NK-92 treated with Interleukin-12 subunit alpha and Interleukin-12 subunit beta, amount 100 ng/mL, for 24 hours (cell line): ENCODE results near the gene REXO4.
"Not testable (repeated sequence)": the region's sequence is repeated elsewhere in the genome, so short reads cannot be mapped to it uniquely, and the experiment has no call there.

Experiments used
- DNase-seq: peaks from one replicate; lab custom pipeline; 2025; lab: John Stamatoyannopoulos, UW

The REXO4 gene

DNA sequence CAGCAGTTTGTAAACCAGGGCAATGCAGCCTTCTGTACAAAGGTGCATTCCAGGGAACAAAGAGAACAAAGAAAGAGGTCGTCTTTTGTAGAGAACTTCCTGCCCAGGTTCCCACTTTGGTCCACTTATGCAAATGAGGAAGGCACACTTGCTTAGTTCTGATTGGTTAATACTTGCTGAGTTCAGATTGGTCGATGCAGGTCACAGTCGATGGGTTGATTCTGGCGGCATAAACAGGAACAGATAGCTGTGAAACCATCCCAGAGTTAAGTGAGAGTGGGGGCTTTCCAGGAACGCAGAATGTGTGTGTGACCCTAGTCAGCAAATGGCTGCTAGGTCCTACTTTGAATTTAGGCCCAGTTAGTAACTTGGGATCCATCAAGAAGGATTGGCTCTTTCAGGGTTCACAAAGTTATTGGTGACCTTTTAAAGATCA lies 2.6 kb upstream of the REXO4 start:
- DNase-seq: no peak

DNA sequence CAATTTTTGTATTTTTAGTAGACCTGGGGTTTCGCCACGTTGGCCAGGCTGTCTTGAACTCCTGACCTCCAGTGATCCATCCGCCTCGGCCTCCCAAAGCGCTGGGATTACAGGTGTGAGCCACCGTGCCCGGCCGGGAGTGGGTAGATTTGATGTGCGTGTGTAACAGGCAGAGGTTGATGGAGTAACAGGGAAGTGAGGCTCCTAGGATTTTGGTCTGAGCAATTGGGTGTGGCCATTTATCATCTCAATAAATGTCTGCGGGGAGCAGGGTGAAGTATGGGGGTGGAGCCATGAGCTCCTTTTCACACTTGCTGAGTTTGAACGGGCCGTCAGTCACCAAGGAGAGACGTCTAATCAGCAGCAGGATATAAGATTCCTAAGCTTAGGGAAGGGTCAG lies 1.2 kb upstream of the REXO4 start:
- no peak for DNase-seq

DNA sequence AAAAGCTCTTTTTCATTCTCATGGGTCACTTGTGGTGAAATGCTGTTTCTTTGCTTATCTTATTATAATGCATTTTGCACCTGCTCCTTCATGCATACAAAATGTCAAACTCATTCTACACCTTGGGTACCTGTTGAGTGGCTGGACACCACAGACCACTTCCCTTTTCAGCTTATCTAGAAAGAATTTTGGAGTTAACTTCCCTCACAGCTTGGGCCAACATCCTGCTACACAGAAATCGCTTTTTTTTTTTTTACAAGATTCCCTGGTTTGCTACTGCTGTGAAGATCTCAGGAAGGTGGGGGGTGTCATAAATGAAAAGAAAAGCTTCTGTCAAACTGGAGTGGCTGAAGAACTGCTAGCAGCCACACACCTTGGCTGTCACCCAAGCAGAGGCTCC lies 2.6 kb downstream of the REXO4 start:
- no peak for DNase-seq

DNA sequence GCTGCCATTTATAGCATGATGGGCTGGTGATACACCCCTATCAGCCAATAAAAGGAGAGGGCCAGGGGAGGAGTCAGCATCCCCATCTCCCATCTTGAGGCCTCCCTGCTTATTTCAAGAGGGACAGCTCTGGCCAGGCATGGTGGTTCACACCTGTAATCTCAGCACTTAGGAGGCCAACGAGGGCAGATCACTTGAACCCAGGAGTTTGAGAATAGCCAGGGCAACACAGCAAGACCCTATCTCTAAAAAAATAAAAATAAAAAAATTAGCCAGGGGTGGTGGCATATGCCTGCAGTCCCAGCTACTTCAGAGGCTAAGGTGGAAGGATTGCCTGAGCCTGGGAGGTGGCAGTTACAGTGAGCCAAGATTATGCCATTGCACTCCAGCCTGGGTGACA lies 9.8 kb downstream of the REXO4 start:
- no peak for DNase-seq

DNA sequence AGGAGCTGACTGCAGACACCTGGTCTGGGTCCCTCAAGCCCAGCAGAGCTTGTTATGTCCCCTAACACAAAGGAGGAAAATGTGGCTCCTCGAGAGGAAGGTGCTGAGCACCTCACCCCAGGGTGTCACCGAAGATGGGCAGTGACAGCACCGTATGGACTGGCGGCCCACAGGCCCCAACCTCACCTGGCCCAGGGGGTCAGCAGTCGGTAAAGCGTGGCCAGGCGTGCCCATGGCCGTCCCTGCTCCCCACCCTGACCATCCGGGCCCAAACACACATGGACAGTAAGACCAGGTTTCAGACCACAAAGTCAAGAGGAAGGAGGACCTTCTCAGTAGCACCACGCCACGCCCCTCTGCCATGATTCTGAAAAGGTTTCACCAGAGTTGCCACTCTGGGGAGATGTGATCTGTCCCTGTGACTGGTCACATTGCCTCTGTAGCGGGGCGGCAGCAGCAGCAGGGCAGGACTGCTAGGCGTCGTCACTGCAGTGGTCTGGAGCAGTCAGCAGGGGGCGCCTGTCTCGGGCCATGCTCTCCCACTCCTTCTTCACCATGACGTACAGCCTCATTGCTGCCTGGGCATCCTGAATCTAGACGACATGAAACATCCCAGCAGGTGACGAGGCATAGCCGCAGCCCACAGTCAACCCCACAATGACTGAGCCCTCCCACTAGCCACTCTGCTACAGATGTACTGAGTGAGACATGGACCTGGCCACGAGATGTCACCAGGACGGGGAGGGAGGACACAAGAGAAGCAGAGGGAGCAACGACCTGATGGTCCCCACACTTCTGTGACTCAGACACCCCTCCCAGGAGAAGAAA lies 11.1 kb downstream of the REXO4 start:
- DNase-seq: no peak

DNA sequence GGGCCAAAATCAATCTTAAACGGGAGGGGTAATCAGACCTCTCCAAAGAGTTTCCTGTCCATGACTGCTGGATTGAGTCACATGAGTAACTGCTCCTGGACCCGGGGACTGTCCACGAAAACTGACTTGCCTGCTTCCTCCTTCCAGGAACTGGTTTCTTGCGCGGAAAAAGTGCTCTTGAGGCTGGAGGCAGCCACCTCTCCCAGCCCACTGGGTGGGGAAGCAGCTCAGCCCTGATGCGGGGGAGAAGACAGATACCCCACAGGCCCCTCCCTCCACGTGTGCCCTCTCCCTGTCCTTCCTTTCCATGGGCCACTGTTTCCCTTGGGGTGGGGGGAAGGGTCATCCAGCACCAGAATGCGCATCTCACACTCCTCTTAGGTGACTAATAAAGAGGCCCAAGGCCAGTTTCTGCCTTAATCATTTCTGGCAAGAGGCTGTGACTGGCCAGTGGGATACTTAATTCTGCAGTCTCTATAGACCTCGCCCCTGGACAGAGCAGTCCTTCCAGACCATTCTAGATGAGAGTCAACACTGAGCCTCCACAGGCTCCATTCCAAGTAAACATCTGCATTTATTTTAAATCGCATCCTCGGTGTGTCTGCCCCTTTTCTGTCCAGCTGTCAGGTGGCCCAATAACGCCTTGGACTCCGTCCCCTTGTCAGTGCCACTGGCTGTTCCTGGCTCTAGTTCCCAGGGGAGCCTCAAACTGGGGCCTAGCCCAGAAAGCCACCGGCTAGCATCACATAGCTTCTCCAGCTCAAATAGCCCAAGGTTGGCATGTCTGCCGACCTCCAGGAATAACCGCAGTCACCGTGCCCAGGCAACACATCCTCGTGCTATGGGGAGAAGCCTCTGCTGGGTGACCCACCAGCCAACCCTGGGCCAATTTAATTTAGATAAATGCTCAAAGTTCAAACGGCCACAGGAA lies 12.0 kb downstream of the REXO4 start:
- no peak for DNase-seq

DNA sequence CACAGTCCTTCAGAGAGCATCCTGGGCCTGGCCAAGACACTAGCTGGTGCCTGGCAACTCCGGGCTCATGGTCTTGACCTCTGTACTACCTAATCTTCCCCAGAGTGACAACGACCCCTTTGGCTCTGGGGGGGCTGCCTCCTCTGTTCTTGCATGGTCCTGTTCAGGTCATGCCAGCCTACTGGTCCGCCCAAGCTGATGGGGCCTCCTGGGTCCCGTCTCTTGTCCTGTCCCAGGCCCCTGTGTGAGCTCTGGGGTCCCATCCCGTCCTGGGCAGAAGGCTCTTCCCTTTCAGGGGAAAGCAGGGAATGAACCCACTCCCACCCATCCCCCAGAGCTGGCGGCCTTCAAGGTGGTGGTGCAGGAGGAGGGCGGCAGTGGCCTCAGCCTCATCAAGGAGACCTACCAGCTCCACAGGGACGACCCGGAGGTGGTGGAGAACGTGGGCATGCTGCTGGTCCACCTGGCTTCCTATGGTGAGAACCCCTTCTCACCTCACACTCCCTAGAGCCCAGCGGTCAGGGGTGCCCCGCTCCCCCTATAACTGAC lies 13.3 kb downstream of the REXO4 start:
- no peak for DNase-seq

DNA sequence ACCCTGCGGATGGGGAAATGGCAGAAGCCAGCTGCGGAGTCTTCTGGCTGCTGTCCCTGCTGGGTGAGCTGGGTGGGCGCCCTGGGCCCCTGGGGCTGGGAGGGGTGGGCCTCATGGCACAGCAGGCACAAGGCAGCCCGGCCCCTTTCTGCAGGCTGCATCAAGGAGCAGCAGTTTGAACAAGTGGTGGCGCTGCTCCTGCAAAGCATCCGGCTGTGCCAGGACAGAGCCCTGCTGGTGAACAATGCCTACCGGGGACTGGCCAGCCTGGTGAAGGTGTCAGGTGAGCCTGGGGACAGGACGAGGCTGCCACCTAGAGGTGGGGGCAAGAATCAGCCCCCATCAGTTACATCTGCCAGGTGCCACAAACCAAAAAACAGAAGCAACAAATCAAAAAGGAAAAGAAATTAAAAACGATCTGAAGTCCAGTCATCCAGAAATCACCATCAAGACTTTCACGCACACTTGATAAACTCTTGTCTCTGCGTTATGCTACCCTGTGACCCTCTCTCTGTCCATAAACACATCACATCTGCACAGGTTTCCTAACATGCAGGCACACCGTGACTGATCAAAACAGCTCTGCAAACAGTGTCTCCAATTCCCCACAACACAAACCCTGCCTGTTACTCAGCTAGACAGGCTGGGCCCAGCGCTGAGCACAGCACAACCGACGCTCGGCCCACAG lies 13.9 kb downstream of the REXO4 start:
- DNase-seq: no peak

DNA sequence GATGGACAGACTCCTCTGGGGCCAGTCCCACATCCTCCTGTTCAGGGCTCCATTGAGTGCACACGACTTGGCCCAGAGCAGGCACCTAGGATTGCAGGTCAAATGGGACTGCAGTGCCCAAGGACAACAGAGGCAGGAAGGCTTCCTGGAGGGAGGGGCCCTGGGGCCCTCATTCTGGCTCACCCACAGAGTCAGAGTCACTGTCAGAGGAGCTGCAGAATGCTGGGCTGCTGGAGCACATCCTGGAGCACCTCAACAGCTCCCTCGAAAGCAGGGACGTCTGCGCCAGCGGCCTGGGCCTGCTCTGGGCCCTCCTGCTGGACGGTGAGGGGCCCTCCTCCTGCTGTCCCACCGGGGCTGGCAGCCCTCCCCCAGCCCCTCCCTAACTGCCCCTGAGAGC lies 15.1 kb downstream of the REXO4 start:
- DNase-seq: no peak

DNA sequence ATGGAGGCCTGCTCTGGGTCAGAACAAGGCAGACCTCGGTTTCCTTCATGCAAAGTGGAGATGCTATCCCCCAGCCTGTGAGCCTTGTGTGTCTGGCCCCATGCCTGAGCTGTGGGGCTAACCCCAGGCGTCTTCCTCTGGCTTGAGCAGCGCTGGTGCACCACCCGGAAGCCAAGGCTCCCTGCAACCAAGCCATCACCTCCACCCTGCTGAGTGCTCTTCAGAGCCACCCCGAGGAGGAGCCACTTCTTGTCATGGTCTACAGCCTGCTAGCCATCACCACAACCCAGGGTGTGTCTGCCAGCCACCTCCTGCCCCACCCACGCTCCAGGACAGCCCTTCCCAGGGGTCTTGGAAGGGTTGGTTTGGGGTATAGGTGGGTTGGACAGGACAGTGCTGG lies 16.2 kb downstream of the REXO4 start:
- no peak for DNase-seq

DNA sequence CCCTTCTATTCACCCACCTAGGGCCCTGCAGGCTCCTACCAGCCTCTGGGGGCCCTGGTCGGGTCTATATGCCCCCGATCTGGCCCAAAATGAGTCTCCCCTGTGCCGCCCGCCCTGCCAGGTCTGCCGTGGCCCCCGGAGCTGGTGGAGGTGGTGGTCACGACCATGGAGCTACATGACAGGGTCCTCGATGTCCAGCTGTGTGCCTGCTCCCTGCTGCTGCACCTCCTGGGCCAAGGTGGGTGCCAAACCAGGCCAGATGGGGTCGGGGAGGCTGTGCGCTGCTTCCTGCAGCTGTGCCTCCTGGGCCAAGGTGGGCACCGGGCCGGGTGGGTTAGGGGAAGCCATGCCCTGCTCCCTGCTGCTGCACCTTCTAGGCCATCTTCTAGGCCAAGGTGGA lies 17.5 kb downstream of the REXO4 start:
- no peak for DNase-seq

DNA sequence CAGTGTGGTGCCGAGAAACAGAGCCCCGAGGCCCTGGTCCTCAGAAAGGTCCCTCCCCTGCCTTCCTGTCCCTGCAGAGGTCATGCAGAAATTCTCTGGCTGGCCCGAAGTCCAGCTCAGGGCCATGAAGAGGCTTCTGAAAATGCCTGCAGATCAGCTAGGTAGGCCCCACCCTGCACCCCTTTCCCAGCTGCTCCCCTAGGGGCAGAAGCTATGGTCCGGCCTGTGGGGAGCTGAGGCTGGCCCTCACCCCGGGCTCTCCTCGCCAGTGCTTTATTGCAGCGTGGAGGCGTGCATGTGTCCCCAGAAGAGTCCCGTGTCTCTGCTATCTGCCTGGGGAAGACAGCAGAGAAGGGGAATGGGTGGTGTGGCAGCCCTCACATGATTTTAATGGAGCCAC lies 19.9 kb downstream of the REXO4 start:
- DNase-seq: no peak

DNA sequence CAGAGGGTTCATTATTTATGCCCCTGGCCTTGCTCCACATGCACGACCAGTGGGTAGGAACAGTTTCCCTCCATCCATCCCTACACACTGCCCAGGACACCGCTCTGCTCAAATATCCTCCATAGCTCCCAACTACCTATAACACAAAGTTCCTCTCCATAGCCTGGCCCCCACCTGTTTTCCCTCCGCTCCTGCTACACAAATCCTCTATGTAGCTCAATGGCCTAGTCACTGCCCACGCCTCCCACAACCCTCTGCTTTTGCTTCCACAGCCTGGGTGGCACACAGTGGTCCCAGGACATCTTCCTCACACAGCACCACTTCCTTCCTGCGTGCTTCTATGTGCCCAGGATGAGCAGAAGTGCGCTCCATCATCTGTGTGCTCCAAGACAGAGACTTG lies 20.4 kb downstream of the REXO4 start:
- no peak for DNase-seq

DNA sequence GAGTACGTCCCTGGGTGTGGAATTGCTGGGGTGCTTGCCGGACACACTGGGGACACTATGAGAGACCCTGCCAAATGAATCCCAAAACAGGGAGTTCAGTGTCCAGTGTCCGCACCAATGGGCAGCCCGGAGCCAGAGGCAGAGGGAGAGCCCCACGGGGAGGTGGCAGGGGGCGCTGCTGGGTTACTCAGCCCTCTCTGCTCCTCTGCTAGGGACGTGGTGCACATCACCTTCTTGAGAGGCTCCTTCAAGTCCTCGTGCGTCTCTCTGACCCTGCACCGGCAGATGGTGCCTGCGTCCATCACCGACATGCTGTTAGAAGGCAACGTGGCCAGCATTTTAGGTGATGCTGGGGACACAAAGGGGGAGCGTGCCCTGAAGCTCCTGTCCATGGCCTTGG lies 20.9 kb downstream of the REXO4 start:
- no peak for DNase-seq

DNA sequence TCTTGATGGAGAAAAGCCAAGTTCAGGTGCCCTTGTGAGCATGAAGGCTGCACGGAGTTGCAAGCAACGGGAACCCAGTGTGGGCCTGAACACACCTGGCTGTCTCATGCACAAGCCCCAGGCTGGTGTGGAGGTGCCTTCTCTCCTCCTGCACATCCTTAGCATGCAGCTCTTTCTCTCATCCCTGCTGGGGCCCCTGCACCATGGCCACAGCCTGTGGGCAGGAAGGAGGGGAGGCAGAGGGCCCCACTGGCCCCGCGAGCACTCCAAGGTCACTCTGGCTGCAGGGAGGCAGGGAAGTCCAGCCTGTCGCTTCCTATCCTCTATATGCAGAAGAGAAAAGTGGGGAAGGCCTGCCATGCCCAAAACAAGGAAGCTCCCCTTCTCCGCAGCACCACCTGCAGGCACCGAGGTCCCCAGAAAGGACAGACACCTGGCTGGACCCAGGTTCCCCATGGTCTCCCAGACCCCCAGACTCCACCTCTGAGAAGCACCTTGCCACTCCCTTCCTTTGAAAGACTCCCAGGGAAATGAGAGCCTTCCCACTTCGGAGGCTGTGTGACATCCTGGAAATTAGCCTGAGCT lies 23.0 kb downstream of the REXO4 start:
- no peak for DNase-seq

DNA sequence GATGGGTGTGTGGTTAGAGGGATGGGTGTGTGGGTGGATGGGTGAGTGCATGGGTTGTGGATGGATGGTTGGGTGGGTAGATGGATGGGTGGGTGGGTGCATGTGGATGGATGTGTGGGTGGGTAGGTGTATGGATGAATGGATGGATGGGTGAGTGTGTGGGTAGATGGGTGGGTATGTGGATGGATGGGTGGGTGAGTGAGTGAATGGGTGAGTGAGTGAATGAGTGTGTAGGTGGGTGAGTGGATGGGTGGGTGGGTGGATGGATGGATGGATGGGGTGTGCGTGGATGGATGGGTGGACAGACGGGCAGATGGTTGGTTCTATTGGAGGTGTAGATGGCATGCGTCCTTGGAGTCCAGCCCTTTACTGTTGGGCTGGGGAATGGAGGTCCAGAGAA lies 24.4 kb downstream of the REXO4 start:
- DNase-seq: no peak

DNA sequence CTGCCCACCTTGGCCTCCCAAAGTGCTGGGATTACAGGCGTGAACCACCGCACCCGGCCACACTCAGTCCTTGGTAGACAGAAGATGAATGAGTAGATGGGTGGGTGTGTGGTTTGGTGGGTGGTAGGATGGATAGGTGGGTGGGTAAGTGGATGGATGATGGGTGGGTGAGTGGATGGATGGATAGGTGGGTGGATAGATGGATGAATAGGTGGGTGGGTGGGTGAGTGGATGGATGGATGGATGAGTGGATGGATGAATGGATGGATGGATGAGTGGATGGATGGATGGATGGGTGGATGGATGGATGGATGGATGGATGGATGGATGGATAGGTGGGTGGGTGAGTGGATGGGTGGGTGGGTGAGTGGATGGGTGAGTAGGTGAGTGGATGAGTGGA lies 25.5 kb downstream of the REXO4 start:
- not testable (repeated sequence) for DNase-seq

DNA sequence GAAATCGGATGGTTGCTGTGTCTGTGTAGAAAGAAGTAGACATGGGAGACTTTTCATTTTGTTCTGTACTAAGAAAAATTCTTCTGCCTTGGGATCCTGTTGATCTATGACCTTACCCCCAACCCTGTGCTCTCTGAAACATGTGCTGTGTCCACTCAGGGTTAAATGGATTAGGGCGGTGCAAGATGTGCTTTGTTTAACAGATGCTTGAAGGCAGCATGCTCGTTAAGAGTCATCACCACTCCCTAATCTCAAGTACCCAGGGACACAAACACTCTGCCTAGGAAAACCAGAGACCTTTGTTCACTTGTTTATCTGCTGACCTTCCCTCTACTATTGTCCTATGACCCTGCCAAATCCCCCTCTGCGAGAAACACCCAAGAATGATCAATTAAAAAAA lies 26.4 kb downstream of the REXO4 start:
- not testable (repeated sequence) for DNase-seq

DNA sequence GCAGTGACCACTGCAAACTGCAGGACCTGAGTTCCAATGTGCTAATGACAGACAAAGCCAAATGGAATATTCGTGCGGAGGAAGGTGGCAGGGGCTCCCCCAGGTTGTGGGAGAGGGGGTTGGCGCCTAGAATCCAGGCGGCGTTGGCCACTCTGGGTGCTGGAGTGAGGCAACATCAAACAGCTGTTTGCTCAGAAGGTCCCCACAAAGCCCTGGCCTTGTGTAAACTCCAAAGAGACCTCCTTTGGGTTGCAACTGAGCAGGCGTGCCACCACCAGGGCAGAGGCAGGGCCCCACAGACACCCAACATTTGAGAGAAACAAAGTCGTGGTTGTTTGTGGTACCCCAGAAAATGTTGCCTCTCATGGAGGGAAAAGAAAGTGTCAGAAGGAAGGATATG lies 27.1 kb downstream of the REXO4 start:
- DNase-seq: no peak

DNA sequence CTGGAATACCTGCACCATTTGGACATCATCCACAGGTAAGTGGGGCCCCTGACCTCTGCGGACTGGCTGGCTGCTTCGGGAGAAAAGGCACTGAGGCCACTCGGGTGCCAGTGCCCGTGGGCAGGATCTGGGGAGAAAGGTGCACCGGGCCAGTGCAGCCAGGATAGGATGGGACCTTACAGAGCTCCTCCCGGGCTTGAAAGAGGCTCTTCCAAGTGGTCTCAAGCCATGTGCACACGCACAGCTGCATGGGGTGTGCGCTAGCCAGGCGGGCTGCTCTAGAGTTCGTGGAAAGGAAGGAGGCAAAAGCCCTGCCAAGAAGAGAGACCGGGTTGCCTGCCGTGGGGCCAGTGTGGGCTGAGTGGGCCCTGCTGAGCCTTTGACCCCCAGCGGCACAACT lies 28.2 kb downstream of the REXO4 start:
- DNase-seq: no peak

DNA sequence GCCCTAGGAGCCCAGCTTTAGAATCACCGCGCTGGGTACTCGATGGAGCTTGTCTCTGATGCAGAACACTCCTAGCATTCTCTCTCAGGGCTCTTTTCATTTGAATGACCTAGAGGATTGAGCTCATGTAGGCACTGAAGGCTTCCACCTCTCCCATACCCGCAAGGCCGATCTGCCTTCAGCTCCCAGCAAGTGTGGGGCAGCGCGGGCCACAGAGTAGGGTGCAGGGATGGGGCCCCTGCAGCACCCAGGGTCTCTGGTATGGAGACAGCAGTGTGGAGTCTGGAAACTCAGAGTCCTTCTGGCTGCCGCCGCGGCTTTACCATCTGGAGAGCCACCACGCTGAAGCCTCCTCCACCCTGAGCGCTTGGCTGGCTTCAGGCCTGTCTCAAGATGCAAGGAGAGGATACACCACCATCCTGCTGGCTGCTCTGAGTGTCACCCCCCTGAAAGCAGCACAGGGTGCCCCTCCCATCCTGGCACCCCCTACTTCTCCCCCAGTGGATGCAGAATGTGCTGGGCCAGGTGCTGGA lies 28.7 kb downstream of the REXO4 start:
- no peak for DNase-seq

DNA sequence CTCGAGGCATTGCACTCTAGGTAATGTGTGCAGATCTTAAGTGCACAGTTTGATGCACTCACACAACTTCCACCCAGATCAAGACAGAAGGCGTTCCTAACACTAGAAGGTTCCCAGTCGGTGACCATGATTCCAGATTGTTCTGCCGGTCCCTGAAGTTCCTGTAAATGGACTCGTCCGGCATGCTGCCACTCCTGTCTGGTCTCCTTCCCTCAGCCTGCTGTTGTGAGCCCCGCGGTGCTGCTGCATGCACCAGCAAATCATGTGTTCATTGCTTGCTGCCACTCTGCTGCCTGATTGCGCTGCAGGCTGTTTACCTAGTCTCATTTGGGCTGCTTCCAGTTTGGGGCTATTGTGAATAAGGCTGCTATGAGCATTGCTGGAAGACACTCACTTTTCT lies 30.1 kb downstream of the REXO4 start:
- no peak for DNase-seq
